GM12864 (cell line): ENCODE measurements around the gene ZBTB6.
"Not testable (repeated sequence)": the region's sequence is repeated elsewhere in the genome, so short reads cannot be mapped to it uniquely, and the experiment has no call there.

Experiments used
- DNase-seq: peaks from one replicate; pipeline ENCODE4 v3.0.0-alpha.2; 2011; ENCODE audit warnings: low read depth
- H3K4me3 ChIP-seq: 2 replicates; pipeline ENCODE4 v1.5.1; 2011; ENCODE audit warnings: mild to moderate bottlenecking, low read depth, low read length, control low read depth
- CTCF ChIP-seq: IDR thresholded peaks from 2 replicates; pipeline ENCODE4 v1.5.1; 2011; ENCODE audit warnings: low read depth, mild to moderate bottlenecking, moderate library complexity, low read length, control low read depth, inconsistent platforms; ENCODE audit errors: missing control alignments

ZBTB6 gene

GRCh38 chr9:122923947-122924346 lies 10.8 kb upstream of the ZBTB6 start:
- no peak for TF ChIP-seq CTCF
- H3K4me3 ChIP-seq: no peak overlapping the region
- DNase-seq: no peak

GRCh38 chr9:122922713-122923112 lies 9.6 kb upstream of the ZBTB6 start:
- H3K4me3 ChIP-seq: no peak overlapping the region
- TF ChIP-seq CTCF: no peak
- DNase-seq: no peak

- TF ChIP-seq CTCF: no peak
- H3K4me3 ChIP-seq: no peak overlapping the region
- no peak for DNase-seq
Observed at GRCh38 chr9:122918310-122918709, 5.2 kb upstream of the ZBTB6 start.

- no peak for TF ChIP-seq CTCF
- no peak for DNase-seq
- peak overlapping the region; percentile 74 for H3K4me3 ChIP-seq
Observed at GRCh38 chr9:122912671-122912963, 506 bp downstream of the ZBTB6 start.

- not testable (repeated sequence) for DNase-seq
Observed at GRCh38 chr9:122906122-122906521, 7.0 kb downstream of the ZBTB6 start.

GRCh38 chr9:122904823-122905710 lies 8.1 kb downstream of the ZBTB6 start, which contains the start of gene RC3H2:
Gene RC3H2, minus strand, starts transcription at chr9:122905359. Its CDS starts 7,850 bp downstream, at chr9:122897509.
- H3K4me3 ChIP-seq: peak within 1 kb of the TSS; percentile 75
- DNase-seq: peak; percentile 99
- no peak for TF ChIP-seq CTCF

More at GRCh38 chr9:122906122-122906521, 7.0 kb downstream of the ZBTB6 start:
- H3K4me3 ChIP-seq: not testable (repeated sequence)

GRCh38 chr9:122904466-122904822 lies 8.7 kb downstream of the ZBTB6 start:
- no peak for TF ChIP-seq CTCF
- peak overlapping the region; percentile 75 for H3K4me3 ChIP-seq
- DNase-seq: no peak
